ENCODE data around the gene SMIM28. TPM values are rescaled to one million over a fixed set of nuclear protein-coding genes. Genes with fewer than 3 reads are reported as not detected.

The SMIM28 gene
- total and polyA plus RNA-seq, 2 of the 4 experiments (the other 2 are of a cell fraction) = not detected

GRCh38 chr6:138389551-138389950 lies 11.8 kb downstream of the SMIM28 start:
- H3K4me2 ChIP-seq (ENCODE audit: low read depth, low read length) = no peak overlapping the region
- H2BK120ac ChIP-seq (ENCODE audit: low read depth, low read length) = no peak overlapping the region
- ChIA-PET CTCF (no interaction called here), POLR2A (ENCODE audit: unreplicated experiment) (no interaction called here)
- H2AK9ac ChIP-seq (replicated peaks; ENCODE audit: low read depth, low read length, poor library complexity) = no peak overlapping the region
- H3K4me1 ChIP-seq (ENCODE audit: control insufficient read depth, insufficient read depth, low read length) = no peaks in the 10 kb centered on the region
- H2BK20ac ChIP-seq (ENCODE audit: low read depth, low read length) = no peak overlapping the region
- no peak overlapping the region for H2BK15ac ChIP-seq (ENCODE audit: low read depth, low read length)
- DNase-seq (no peak), ATAC-seq (ENCODE audit: low read depth) (no peak)
- H3K27ac ChIP-seq (ENCODE audit: insufficient read depth, low read length) = no peak overlapping the region
- intact Hi-C loops (cut with micrococcal nuclease) (no loop called here), in situ Hi-C loops (cut with MboI; ENCODE audit: low sequenced_read_pairs) (no loop called here), dilution Hi-C loops (cut with HindIII; ENCODE audit: low sequenced_read_pairs, unreplicated experiment) (no loop called here)
- no peak overlapping the region for H2AK5ac ChIP-seq (ENCODE audit: low read depth, low read length)
- BruUV-seq (replicated peaks) = no TSS peak
- H4K5ac ChIP-seq (ENCODE audit: low read depth, low read length) = no peak overlapping the region
- H3K18ac ChIP-seq (ENCODE audit: low read depth, low read length) = no peak overlapping the region
- H4K91ac ChIP-seq (ENCODE audit: insufficient read depth, low read depth, low read length) = no peak overlapping the region
- H3K27me3 ChIP-seq (ENCODE audit: control insufficient read depth, insufficient read depth, low read length) = peaks cover 14% of the 10 kb centered on the region
- no peak overlapping the region for H2BK5ac ChIP-seq (ENCODE audit: low read depth, low read length, poor library complexity, severe bottlenecking)
- H4K20me1 ChIP-seq (ENCODE audit: insufficient read depth, low read length) = no peaks in the 10 kb centered on the region
- H3K9me3 ChIP-seq (ENCODE audit: control insufficient read depth, insufficient read depth, low read length) = no peaks in the 10 kb centered on the region
- no CpG with 5 or more reads among the region's 5 CpGs for WGBS, 2 experiments (ENCODE audit: extremely low coverage in 2 of 2, insufficient read length in 1 of 2)
- no peak overlapping the region for H4K8ac ChIP-seq (ENCODE audit: low read depth in 2 of 2, low read length in 2 of 2)
- H3K4ac ChIP-seq (ENCODE audit: low read depth, low read length) = no peak overlapping the region
- H3K4me3 ChIP-seq (ENCODE audit: insufficient read depth, low read depth, low read length) = no peak overlapping the region
- no peak overlapping the region for H3K56ac ChIP-seq (ENCODE audit: extremely low read depth, insufficient read depth, low read length)
- H3K36me3 ChIP-seq (ENCODE audit: control insufficient read depth, insufficient read depth, low read length) = no peaks in the 10 kb centered on the region
- no peak overlapping the region for H3K9ac ChIP-seq (ENCODE audit: low read depth, low read length)
- H2AFZ ChIP-seq (replicated peaks; ENCODE audit: low read length, poor library complexity) = no peak overlapping the region
- no peak overlapping the region for H3K14ac ChIP-seq (replicated peaks; ENCODE audit: low read depth, low read length)
- H3K9me1 ChIP-seq (ENCODE audit: insufficient read depth, low read length) = no peaks in the 10 kb centered on the region
- TF ChIP-seq USF2 (IDR thresholded peaks at IDR 0.05; ENCODE audit: low read depth, low read length) (no peak), SMC3 (IDR thresholded peaks at IDR 0.05; ENCODE audit: low read depth, low read length) (no peak), MXI1 (IDR thresholded peaks at IDR 0.05; ENCODE audit: borderline replicate concordance, low read depth, low read length) (no peak), MAZ (IDR thresholded peaks at IDR 0.05; ENCODE audit: borderline replicate concordance, low read depth, low read length) (no peak), RFX5 (IDR thresholded peaks at IDR 0.05; ENCODE audit: low read depth, low read length) (no peak), ELK1 (IDR thresholded peaks at IDR 0.05; ENCODE audit: borderline replicate concordance, low read depth, low read length) (no peak), NFE2L2 (IDR thresholded peaks at IDR 0.05; ENCODE audit: low read depth, low read length) (no peak), RAD21 (IDR thresholded peaks at IDR 0.05; ENCODE audit: low read length) (no peak), CHD1 (IDR thresholded peaks at IDR 0.05; ENCODE audit: low read depth, low read length) (no peak), CTCF (conservative IDR thresholded peaks at IDR 0.05; ENCODE audit: low read depth, low read length) (no peak), MAFK (IDR thresholded peaks at IDR 0.05; ENCODE audit: low read depth, low read length) (no peak)
- H3K79me1 ChIP-seq (ENCODE audit: low read depth in 1 of 2, low read length in 2 of 2) = no peaks in the 10 kb centered on the region
- no peak overlapping the region for H3K23ac ChIP-seq (ENCODE audit: low read depth, low read length)
